HepG2 (cell line): ENCODE measurements around the gene ARL2. TPM values are rescaled to one million over a fixed set of nuclear protein-coding genes. Genes with fewer than 3 reads are reported as not detected.

Experiments
- ATF7-NPFF ChIP-seq: sonication (generic); formaldehyde crosslinking; IDR thresholded peaks from 2 replicates; pipeline ENCODE4 v1.8.1; 2023; ENCODE audit warnings: mild to moderate bottlenecking, low read depth, missing genetic modification reagents, moderate library complexity
- BRCA1 ChIP-seq: sonication (generic); formaldehyde crosslinking; IDR thresholded peaks from 2 replicates; pipeline ENCODE4 v1.4.0; 2020; ENCODE audit warnings: missing genetic modification reagents
- GPN1 ChIP-seq: sonication (generic); formaldehyde crosslinking; IDR thresholded peaks from 2 replicates; pipeline ENCODE4 v1.5.1; 2020; ENCODE audit warnings: missing genetic modification reagents, borderline replicate concordance
- HDAC6 ChIP-seq: fragments of 200-600 bp; sonication (generic); IDR thresholded peaks from 2 replicates; pipeline ENCODE4 v1.7.0; 2017; ENCODE audit warnings: mild to moderate bottlenecking, antibody characterized with exemption, low read length, low read depth
- HIVEP1 ChIP-seq: sonication (generic); formaldehyde crosslinking; IDR thresholded peaks from 2 replicates; pipeline ENCODE4 v1.4.0; 2020; ENCODE audit warnings: mild to moderate bottlenecking, missing genetic modification reagents
- PAX8 ChIP-seq: sonication (generic); formaldehyde crosslinking; IDR thresholded peaks from 2 replicates; pipeline ENCODE4 v1.8.0; 2022; ENCODE audit warnings: mild to moderate bottlenecking, missing genetic modification reagents, borderline replicate concordance
- SIN3A ChIP-seq: IDR thresholded peaks from 2 replicates; pipeline ENCODE4 v1.6.1; 2011; ENCODE audit warnings: low read depth, mild to moderate bottlenecking, control low read depth, low read length, borderline replicate concordance
- SKI ChIP-seq: fragments of 450-650 bp; IDR thresholded peaks from one replicate; pipeline ENCODE4 v1.6.1; 2018; ENCODE audit warnings: mild to moderate bottlenecking; ENCODE audit not compliant: partially characterized antibody
- SNAI1 ChIP-seq: sonication (generic); formaldehyde crosslinking; IDR thresholded peaks from 2 replicates; pipeline ENCODE4 v1.5.0; 2020; ENCODE audit warnings: mild to moderate bottlenecking, missing genetic modification reagents, borderline replicate concordance
- SRF ChIP-seq: IDR thresholded peaks from 2 replicates; pipeline ENCODE4 v1.6.1; 2011; ENCODE audit warnings: mild to moderate bottlenecking, low read depth, low read length, moderate library complexity
- TP53 ChIP-seq: sonication (generic); formaldehyde crosslinking; conservative IDR thresholded peaks from 2 replicates; pipeline ENCODE4 v1.4.0; 2020; ENCODE audit warnings: missing genetic modification reagents
- ZBTB39 ChIP-seq: sonication (generic); formaldehyde crosslinking; IDR thresholded peaks from 2 replicates; pipeline ENCODE4 v1.5.0; 2020; ENCODE audit warnings: missing genetic modification reagents
- ZNF136 ChIP-seq: sonication (generic); formaldehyde crosslinking; IDR thresholded peaks from 2 replicates; pipeline ENCODE4 v1.8.1; 2022; ENCODE audit warnings: low read depth, mild to moderate bottlenecking, moderate library complexity, missing genetic modification reagents
- ZNF280B ChIP-seq: sonication (generic); formaldehyde crosslinking; IDR thresholded peaks from 2 replicates; pipeline ENCODE4 v1.5.0; 2020; ENCODE audit warnings: missing genetic modification reagents, mild to moderate bottlenecking, borderline replicate concordance
- ZNF337 ChIP-seq: sonication (generic); formaldehyde crosslinking; IDR thresholded peaks from 2 replicates; pipeline ENCODE4 v1.5.1; 2020; ENCODE audit warnings: missing genetic modification reagents, low read depth, mild to moderate bottlenecking, borderline replicate concordance
- ZNF646 ChIP-seq: sonication (generic); formaldehyde crosslinking; IDR thresholded peaks from 2 replicates; pipeline ENCODE4 v1.9.0; 2021; ENCODE audit warnings: mild to moderate bottlenecking, missing genetic modification reagents
- ZNF784 ChIP-seq: sonication (generic); formaldehyde crosslinking; IDR thresholded peaks from 2 replicates; pipeline ENCODE4 v1.5.1; 2020; ENCODE audit warnings: missing genetic modification reagents, mild to moderate bottlenecking, borderline replicate concordance
- ZSCAN12 ChIP-seq: sonication (generic); formaldehyde crosslinking; IDR thresholded peaks from 2 replicates; pipeline ENCODE4 v1.9.0; 2021; ENCODE audit warnings: mild to moderate bottlenecking, missing genetic modification reagents
- polyA plus RNA-seq, 8 experiments: library from polyadenylated mRNA; depleted of rRNA in 3 of 8; stranded (reverse) in 7 of 8; unstranded in 1 of 8; fragments of >200 nt; fragmentation: Illumina TruSeq in 4 of 8; extraction: Trizol in 4 of 8; gene quantifications; 2 replicates each; pipeline versions ENCODE4 v1.2.1 to v1.2.3, GENCODE V29; 2011 to 2016; ENCODE audit warnings: low read depth in 4 of 8, missing spikeins in 1 of 8, mixed read lengths in 1 of 8; ENCODE audit not compliant: insufficient read depth in 1 of 8
- total RNA-seq, 5 experiments: library from RNA; depleted of rRNA; stranded (reverse); fragments of >200 nt; fragmentation: Illumina TruSeq; extraction: Trizol; gene quantifications; 2 replicates each; pipeline ENCODE4 v1.2.3, GENCODE V29; 2016; ENCODE audit warnings: low read depth in 1 of 5

ARL2 gene
- total and polyA plus RNA-seq, 2 of the 13 experiments (the other 11 are each of a cell fraction or from before 2014, with no cell fraction given), result 82.9 to 84.4 TPM

- TF ChIP-seq ZBTB39 (CRISPR knock-in tag) (no peak), ATF7-NPFF (no peak), PAX8 (CRISPR knock-in tag) (no peak), BRCA1 (no peak), ZNF646 (CRISPR knock-in tag) (no peak), ZNF280B (CRISPR knock-in tag) (peak; percentile 65; the same call in 1 of the 2 replicates), ZNF337 (CRISPR knock-in tag) (no peak), SNAI1 (no peak; the same call in 1 of the 2 replicates), ZNF136 (0 out of 2 replicates have a peak, but pooled peaks have one; percentile 3), HIVEP1 (CRISPR knock-in tag) (peak; percentile 88), GPN1 (no peak), HDAC6 (no peak), SRF (peak; percentile 97), SIN3A (peak; percentile 70; the same call in 1 of the 2 replicates), ZNF784 (CRISPR knock-in tag) (0 out of 2 replicates have a peak, but pooled peaks have one; percentile 17), ZSCAN12 (CRISPR knock-in tag) (no peak), SKI (peak; percentile 13), TP53 (no peak)
These were observed 17.1 kb upstream of the ARL2 start, which contains the start of gene BATF2 (continued) for GRCh38 chr11:64996710-64997380.
